Epidermal melanocyte (primary cell): ENCODE measurements around the gene EID3.
A peak's percentile ranks its signal among the peaks of the same experiment; 100 is the strongest.
"Not testable (repeated sequence)": the region's sequence is repeated elsewhere in the genome, so short reads cannot be mapped to it uniquely, and the experiment has no call there.

Experiments
- DNase-seq: peaks from one replicate; pipeline ENCODE4 v3.0.0; 2011; ENCODE audit warnings: low spot score; ENCODE audit not compliant: insufficient read length

The EID3 gene

DNA sequence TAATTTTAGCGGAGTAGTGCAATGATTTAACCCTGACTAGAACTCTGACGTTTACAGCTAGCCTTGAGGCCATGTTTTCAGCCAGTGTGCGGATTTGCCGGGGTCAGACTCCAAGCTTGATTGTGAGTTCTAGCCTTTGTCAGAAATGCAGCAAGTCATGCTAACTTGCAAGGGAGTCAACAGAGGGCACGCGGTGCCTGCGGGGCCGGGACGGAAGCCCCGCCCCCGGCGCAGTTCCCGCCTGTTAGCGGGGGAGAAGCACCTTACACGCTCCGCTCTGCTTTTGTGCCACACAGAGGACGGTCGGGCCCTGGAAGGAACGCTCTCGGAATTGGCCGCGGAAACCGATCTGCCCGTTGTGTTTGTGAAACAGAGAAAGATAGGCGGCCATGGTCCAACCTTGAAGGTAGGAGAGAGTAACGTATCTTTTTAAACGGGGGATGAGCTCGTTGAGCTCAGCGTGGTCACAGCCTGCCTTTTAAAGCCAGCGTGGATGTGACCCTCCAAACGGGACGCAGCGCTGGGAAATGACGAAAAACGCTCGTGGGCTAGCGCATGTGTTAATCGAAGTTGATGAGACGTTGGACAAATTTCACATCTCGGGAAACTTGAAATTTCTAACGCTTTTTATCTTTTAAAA is 14.8 kb upstream of the EID3 start:
- peak; percentile 86 for DNase-seq

- DNase-seq, result no peak
These were observed 13.2 kb upstream of the EID3 start for GRCh38 chr12:104290320-104290719.

GRCh38 chr12:104290855-104291254 is 12.7 kb upstream of the EID3 start:
- no peak for DNase-seq

DNA sequence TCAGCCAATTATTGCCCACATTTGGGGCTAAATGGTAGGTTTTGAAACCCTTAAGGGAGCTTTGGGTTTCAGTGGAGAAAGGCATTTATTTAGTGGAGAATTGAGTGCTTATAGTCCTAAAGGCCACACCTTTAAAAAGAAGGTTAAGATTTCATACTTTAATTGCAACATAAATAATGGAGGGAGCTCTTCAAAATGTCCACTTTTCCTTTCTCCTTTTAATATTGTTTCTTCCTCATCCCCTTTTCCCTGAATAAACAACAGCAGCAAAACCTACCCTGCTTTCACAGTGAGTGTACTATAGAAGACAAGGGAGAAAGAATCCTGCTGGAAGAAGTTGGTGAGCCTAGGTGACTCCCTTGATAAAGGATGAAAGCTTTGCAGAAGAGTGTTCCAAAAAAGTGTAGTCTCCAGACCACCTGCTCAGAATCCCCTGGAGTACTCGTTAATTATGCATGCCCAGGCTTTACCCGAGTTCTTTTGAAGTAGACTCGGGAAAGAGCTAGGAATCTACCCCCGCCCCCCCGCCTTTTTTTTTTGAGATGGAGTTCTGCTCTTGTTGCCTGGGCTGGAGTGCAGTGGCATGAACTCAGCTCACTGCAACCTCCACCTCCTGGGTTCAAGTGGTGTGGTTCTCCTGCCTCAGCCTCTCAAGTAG is 11.5 kb upstream of the EID3 start:
- DNase-seq, result no peak

- DNase-seq, result no peak
These were observed 10.4 kb upstream of the EID3 start for GRCh38 chr12:104292872-104293794.

DNA sequence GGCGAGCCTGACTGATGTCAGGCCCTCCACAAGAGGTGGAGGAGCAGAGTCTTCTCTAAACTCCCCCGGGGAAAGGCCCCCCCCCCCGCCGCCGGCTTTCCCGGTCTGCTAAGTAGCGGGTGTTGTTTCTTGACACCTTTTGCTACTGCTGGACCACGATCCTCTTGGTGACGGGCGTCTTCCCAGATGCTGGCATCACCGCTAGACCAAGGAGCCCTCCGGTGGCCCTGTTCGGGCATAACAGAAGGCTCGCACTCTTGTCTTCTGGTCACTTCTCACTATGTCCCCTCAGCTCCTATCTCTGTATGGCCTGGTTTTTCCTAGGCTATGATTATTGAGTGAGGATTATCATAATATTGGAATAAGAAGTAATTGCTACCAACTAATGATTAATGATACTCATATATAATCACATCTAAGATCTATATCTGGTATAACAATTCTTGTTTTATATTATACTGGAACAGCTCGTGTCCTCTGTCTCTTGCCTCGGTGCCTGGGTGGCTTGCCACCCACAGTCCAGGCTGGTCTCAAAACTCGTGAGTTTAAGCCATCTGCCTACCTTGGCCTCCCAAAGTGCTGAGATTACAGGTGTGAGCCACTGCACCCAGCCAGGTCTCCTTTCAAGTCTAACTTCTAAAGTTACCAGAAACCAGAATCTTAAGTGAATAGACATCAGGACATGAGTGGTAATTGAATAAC is 9.2 kb upstream of the EID3 start:
- not testable (repeated sequence) for DNase-seq

DNA sequence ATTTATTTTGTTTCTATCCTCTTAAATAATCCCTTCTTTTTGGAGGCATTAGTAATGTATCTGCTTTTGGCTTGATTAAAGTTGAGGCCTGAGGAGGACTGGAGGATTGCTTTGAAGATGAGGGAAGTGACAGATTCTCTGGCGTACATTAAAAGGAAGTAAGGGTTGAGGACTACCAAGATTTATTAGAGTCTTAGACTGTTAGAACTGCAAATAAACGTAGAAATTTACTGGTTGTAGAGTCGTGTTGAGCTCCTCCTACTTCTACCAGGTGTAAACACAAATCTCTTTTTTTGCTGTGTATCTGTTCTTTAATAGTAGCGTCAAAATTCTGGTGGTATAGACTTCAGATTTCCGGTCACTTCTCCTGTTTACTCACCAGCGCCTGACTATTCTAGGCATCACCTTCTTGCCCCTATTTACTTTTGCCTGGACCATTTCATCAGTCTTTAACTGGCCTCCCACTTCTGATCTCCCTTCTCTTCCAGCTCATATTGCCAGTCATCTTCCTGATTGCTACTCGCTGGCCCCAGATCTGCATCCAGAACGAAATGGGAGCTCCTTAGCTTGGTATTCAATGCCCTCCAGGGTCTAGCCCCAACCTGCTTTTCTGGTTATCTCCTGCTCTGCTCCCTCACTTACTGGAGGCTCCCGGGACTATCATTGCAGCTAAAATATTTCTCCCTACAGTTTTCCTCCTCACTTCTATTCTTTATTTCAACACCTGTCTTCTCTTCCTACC is 8.4 kb upstream of the EID3 start:
- DNase-seq, result no peak

GRCh38 chr12:104295954-104296353 is 7.6 kb upstream of the EID3 start:
- no peak for DNase-seq

DNA sequence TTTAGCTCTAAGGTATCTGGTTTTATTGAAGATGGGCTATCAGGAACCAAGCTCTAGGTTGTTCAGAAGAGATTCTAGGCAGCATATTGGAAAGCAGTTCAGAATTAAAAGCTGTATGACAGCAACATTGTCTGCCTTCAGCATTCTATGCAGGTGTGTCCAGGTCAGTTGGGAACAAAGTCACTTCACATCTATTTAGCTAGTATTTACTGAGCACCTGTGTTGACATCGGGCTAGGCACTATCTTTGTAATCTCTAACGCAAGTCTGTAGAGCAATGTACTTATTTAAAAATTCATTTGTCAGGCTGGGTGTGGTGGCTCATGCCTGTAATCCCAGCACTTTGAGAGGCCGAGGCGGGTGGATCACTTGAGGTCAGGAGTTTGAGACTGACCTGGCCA is 6.8 kb upstream of the EID3 start:
- no peak for DNase-seq

DNA sequence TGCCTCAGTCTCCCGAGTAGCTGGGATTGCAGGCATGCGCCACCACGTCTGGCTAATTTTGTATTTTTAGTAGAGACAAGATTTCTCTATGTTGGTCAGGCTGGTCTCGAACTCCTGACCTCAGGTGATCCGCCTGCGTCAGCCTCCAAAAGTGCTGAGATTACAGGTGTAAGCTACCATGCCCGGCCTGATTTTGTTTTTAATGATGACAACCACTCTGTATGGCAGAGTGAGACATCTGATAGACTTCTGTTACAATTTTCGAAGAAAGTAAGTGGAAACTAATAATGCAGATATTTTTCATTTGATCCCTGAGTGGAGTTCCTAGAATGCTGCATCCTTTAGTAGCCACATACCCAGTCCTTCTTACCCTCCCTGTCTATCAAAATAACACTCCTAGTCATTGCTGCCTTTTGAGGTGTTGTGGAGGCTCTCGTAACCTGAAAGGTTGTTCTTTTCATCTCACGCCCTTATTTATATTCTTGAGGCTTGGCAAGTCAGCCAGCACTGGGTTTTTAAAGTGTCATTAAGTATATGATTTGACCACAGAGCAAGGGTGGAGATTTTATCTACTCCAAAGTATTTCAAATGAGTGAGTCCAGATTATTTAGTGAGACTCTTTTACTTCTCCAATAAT is 5.9 kb upstream of the EID3 start:
- no peak for DNase-seq

GRCh38 chr12:104299842-104300481 is 3.6 kb upstream of the EID3 start:
- no peak for DNase-seq

GRCh38 chr12:104304261-104305009 is 896 bp downstream of the EID3 start:
- DNase-seq, result no peak

DNA sequence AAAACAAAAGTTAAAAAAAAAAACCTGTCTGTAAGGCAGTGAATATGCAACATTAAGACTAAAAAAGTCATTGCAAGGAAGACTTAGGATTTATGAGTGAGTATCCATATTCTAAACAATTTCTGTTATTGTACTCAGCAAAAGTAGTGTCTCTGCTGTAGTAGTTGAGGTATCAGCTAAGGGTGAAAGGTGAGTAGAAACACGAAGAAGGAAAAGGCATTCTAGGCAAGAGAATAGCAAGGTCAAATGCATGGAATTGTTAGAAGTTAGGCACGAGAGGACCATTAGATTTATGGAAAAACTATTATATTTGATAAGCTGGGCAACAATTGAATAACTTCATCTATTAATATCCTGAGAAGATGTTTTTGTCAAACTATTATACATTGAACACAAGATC is 1.8 kb downstream of the EID3 start:
- DNase-seq, result no peak

GRCh38 chr12:104306376-104306775 is 2.8 kb downstream of the EID3 start:
- no peak for DNase-seq

GRCh38 chr12:104306943-104307654 is 3.6 kb downstream of the EID3 start:
- no peak for DNase-seq

DNA sequence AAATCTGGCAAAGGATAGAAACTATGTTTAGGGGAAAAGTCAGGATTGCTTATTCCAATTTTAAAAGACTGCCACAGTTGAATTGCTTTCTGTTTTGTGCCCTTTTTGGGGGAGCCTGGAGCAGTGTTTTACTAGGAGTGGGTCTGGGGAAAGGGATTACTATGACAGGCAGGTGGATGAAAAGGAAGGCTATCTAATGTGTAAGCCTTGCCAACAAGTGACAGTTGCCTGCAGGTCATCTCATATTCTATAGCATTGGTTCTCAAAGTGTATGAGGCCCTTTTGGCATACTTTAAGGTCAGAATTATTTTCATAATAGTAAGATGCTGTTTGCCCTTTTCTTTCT is 4.1 kb downstream of the EID3 start:
- DNase-seq, result no peak

- no peak for DNase-seq
These were observed 6.0 kb downstream of the EID3 start for GRCh38 chr12:104309446-104309993.
